Upper lobe of right lung (tissue), 1 donor: ENCODE measurements around the gene ASIC3. TPM values are rescaled to one million over a fixed set of nuclear protein-coding genes. Genes with fewer than 3 reads are reported as not detected.

ENCODE experiments used
- ATAC-seq: fragments of 200-7000 bp; cut with Tn5 transposase; one replicate; pipeline ENCODE4 v1.9.1; 2020; ENCODE audit warnings: mild to moderate bottlenecking, moderate library complexity
- DNase-seq: peaks from one replicate; pipeline ENCODE4 v3.0.0-alpha.2; 2020
- H3K27ac ChIP-seq: fragments of 200-600 bp; one replicate; pipeline ENCODE4 v1.8.0; 2022
- H3K27me3 ChIP-seq: fragments of 200-600 bp; one replicate; pipeline ENCODE4 v1.8.0; 2022; ENCODE audit warnings: mild to moderate bottlenecking
- H3K36me3 ChIP-seq: fragments of 200-600 bp; one replicate; pipeline ENCODE4 v1.8.0; 2022
- H3K4me1 ChIP-seq: fragments of 200-600 bp; one replicate; pipeline ENCODE4 v1.8.0; 2022
- H3K4me3 ChIP-seq: fragments of 200-600 bp; one replicate; pipeline ENCODE4 v1.8.0; 2022; ENCODE audit warnings: mild to moderate bottlenecking
- H3K9me3 ChIP-seq: fragments of 200-600 bp; one replicate; pipeline ENCODE4 v1.8.0; 2022
- CTCF ChIP-seq: fragments of 200-600 bp; IDR thresholded peaks from one replicate; pipeline ENCODE4 v1.8.0; 2022; ENCODE audit warnings: antibody characterized with exemption
- intact Hi-C: fragments of 100-400 bp; cut with DNase I; formaldehyde crosslinking; loops from one replicate; pipeline ENCODE4 v1.11.0; 2022
- total RNA-seq: library from RNA; stranded (reverse); fragmentation: NEBNext Ultra II Directional; extraction: Animal tissue kit (Norgen Biotek cat#: 25700); gene quantifications from one replicate; pipeline ENCODE4 v1.2.1, GENCODE V29; 2021
- donor health status: DM: no; HTN: yes; CAD: no; lungs with severe emphysema.

ASIC3 gene
- total RNA-seq, 1 donor from 2014 or later: 2.6 TPM

- ATAC-seq (no peak), DNase-seq (no peak)
- Histone ChIP-seq H3K9me3 (no peaks in the 10 kb centered on the region), H3K27me3 (no peaks in the 10 kb centered on the region), H3K36me3 (no peaks in the 10 kb centered on the region), H3K27ac (peak overlapping the region; percentile 84), H3K4me3 (peak overlapping the region; percentile 88), H3K4me1 (peaks cover 65% of the 10 kb centered on the region)
- no peak for TF ChIP-seq CTCF
- intact Hi-C loops: no loop called here
Measured at GRCh38 chr7:151086802-151087244, 38.5 kb downstream of the ASIC3 start.

GRCh38 chr7:151087245-151088018 is 39.1 kb downstream of the ASIC3 start:
- ATAC-seq (peak; percentile 57), DNase-seq (peak; percentile 87)
- Histone ChIP-seq H3K27ac (peak overlapping the region; percentile 84), H3K4me3 (peak overlapping the region; percentile 88), H3K36me3 (peaks cover 6% of the 10 kb centered on the region), H3K4me1 (peaks cover 63% of the 10 kb centered on the region), H3K27me3 (no peaks in the 10 kb centered on the region), H3K9me3 (no peaks in the 10 kb centered on the region)
- TF ChIP-seq CTCF: peak; percentile 33
- intact Hi-C loops: no loop called here

- peak overlapping the region; percentile 88 for H3K4me3 ChIP-seq
- H3K27me3 ChIP-seq: no peaks in the 10 kb centered on the region
- H3K36me3 ChIP-seq: peaks cover 9% of the 10 kb centered on the region
- H3K27ac ChIP-seq: peak overlapping the region; percentile 84
- ATAC-seq (no peak), DNase-seq (no peak)
- no peaks in the 10 kb centered on the region for H3K9me3 ChIP-seq
- TF ChIP-seq CTCF: no peak
- H3K4me1 ChIP-seq: peaks cover 59% of the 10 kb centered on the region
- intact Hi-C loops: no loop called here
Measured at GRCh38 chr7:151088019-151088855, 39.9 kb downstream of the ASIC3 start.

- peak; percentile 91 for DNase-seq
- no peaks in the 10 kb centered on the region for H3K27me3 ChIP-seq
- TF ChIP-seq CTCF: no peak
- H3K36me3 ChIP-seq: peaks cover 9% of the 10 kb centered on the region
- H3K27ac ChIP-seq: peak overlapping the region; percentile 84
- peak overlapping the region; percentile 88 for H3K4me3 ChIP-seq
- H3K9me3 ChIP-seq: no peaks in the 10 kb centered on the region
- peak; percentile 54 for ATAC-seq
- intact Hi-C loops: no loop called here
- H3K4me1 ChIP-seq: peaks cover 53% of the 10 kb centered on the region
Measured at GRCh38 chr7:151088856-151089699, 40.7 kb downstream of the ASIC3 start.
